ENCODE results near the gene ANKRD33. TPM values are rescaled to one million over a fixed set of nuclear protein-coding genes. Genes with fewer than 3 reads are reported as not detected.

ANKRD33 gene
- total and polyA plus RNA-seq, 2 of the 8 experiments (the other 6 are each of a cell fraction or from before 2014, with no cell fraction given), result 0.41 to 0.53 TPM

- no peaks in the 10 kb centered on the region for H3K79me2 ChIP-seq (ENCODE audit: control insufficient read depth in 1 of 2, insufficient read depth in 2 of 2, low read length in 2 of 2)
- no peak overlapping the region for H3K4me3 ChIP-seq (ENCODE audit: extremely low read depth in 1 of 4, insufficient read depth in 2 of 4, low read depth in 3 of 4, low read length in 4 of 4)
- H3K18ac ChIP-seq (ENCODE audit: extremely low read depth, low read length), result no peak overlapping the region
- no peak overlapping the region for H3K27ac ChIP-seq (ENCODE audit: low read depth, low read length)
- no peak overlapping the region for H2AK5ac ChIP-seq (ENCODE audit: low read depth, low read length)
- TF ChIP-seq POLR2A (IDR thresholded peaks at IDR 0.05; ENCODE audit: control extremely low read depth in 1 of 2, low read depth in 2 of 2, low read length in 2 of 2), result no peak
- TF ChIP-seq SP2 (IDR thresholded peaks at IDR 0.05; ENCODE audit: low read length), result no peak
- TF ChIP-seq TBP (IDR thresholded peaks at IDR 0.05; ENCODE audit: low read depth, low read length), result no peak
- no peak for TF ChIP-seq POU5F1 (IDR thresholded peaks at IDR 0.05; ENCODE audit: low read depth, low read length)
- TF ChIP-seq GTF2F1 (IDR thresholded peaks at IDR 0.05; ENCODE audit: borderline replicate concordance, low read depth, low read length), result no peak
- TF ChIP-seq EZH2 (IDR thresholded peaks at IDR 0.05; ENCODE audit: low read depth, low read length, severe bottlenecking), result no peak
- no peak for TF ChIP-seq RAD21 (IDR thresholded peaks at IDR 0.05 in 1 of 2, conservative IDR thresholded peaks at IDR 0.05 in 1 of 2; ENCODE audit: low read depth in 2 of 2, low read length in 2 of 2)
- TF ChIP-seq KDM1A (IDR thresholded peaks at IDR 0.05; ENCODE audit: borderline replicate concordance, low read length), result no peak
- no peak for TF ChIP-seq USF2 (IDR thresholded peaks at IDR 0.05; ENCODE audit: low read length)
- no peak for TF ChIP-seq FOSL1 (IDR thresholded peaks at IDR 0.05; ENCODE audit: insufficient read depth, low read depth, low read length)
- no peak for TF ChIP-seq SIX5 (IDR thresholded peaks at IDR 0.05; ENCODE audit: low read depth, low read length)
- TF ChIP-seq CEBPB (IDR thresholded peaks at IDR 0.05; ENCODE audit: low read depth, low read length), result no peak
- POLR2A ChIA-PET (ENCODE audit: partially characterized antibody), result interaction anchor here (1.7 to 2.3 kb wide), 3 partner anchors 10 to 18 kb away, joined by 3 to 9 read pairs (median 7); no protein-coding TSS in a partner anchor
- no peaks in the 10 kb centered on the region for H3K79me1 ChIP-seq (ENCODE audit: low read depth, low read length)
- no peak overlapping the region for H4K91ac ChIP-seq (replicated peaks; ENCODE audit: insufficient read length, low read length)
- H3K4me1 ChIP-seq (replicated peaks in 1 of 4; ENCODE audit: control insufficient read depth in 3 of 4, insufficient read depth in 4 of 4, low read length in 3 of 4), result peaks cover 4 to 22% (median 12%) of the 10 kb centered on the region in 4 experiments
- no peak overlapping the region for H2AFZ ChIP-seq (ENCODE audit: low read length)
- 89% methylated on average over 4 of the region's 4 CpGs; no CpG with 5 or more reads in 1 of the 2 experiments for WGBS, 2 experiments (ENCODE audit: extremely low coverage in 1 of 2, insufficient coverage in 1 of 2, insufficient read length in 1 of 2, insufficient replicate concordance in 2 of 2, low coverage in 1 of 2, low lambda C conversion rate in 2 of 2, missing lambda C conversion rate in 1 of 2)
- H4K20me1 ChIP-seq (replicated peaks in 1 of 2; ENCODE audit: control insufficient read depth in 1 of 2, insufficient read depth in 2 of 2, low read length in 2 of 2), result peaks cover 0 to 1% of the 10 kb centered on the region in 2 experiments
- no peak overlapping the region for H2BK120ac ChIP-seq (replicated peaks; ENCODE audit: low read depth, low read length)
- DNase-seq (ENCODE audit: low read depth in 1 of 2, low spot score in 2 of 2) (no peak), FAIRE-seq (no peak)
- peaks cover 0 to 8% (median 3%) of the 10 kb centered on the region in 4 experiments; a peak in 4 of 7 replicates for H3K27me3 ChIP-seq (replicated peaks in 1 of 4; ENCODE audit: control insufficient read depth in 3 of 4, extremely low read depth in 1 of 4, insufficient read depth in 3 of 4, low read length in 3 of 4)
- no peak overlapping the region for H3K14ac ChIP-seq (ENCODE audit: insufficient read length)
- H3K56ac ChIP-seq (replicated peaks; ENCODE audit: insufficient read length, low read depth, low read length), result no peak overlapping the region
- H2BK15ac ChIP-seq (ENCODE audit: low read length), result no peak overlapping the region
- no peak overlapping the region for H3K4ac ChIP-seq (replicated peaks; ENCODE audit: insufficient read length, low read depth, low read length)
- no peak overlapping the region for H3K4me2 ChIP-seq (ENCODE audit: insufficient read depth in 1 of 2, low read depth in 2 of 2, low read length in 2 of 2)
- no peaks in the 10 kb centered on the region for H3K9me3 ChIP-seq (ENCODE audit: insufficient read depth in 2 of 2, low read depth in 1 of 2, low read length in 1 of 2)
- CTCF ChIA-PET (ENCODE audit: partially characterized antibody), result interaction anchor here (0.7 to 10.6 kb wide), 31 partner anchors 8 to 453 kb away, joined by 3 to 139 read pairs (median 8); partner anchors contain the start of gene ANKRD33
- H3K9ac ChIP-seq (replicated peaks in 1 of 4; ENCODE audit: extremely low read depth in 1 of 4, low read depth in 3 of 4, low read length in 3 of 4), result no peak overlapping the region
- H4K5ac ChIP-seq (ENCODE audit: insufficient read length, low read depth, low read length), result no peak overlapping the region
- H2BK20ac ChIP-seq (ENCODE audit: low read length), result no peak overlapping the region
- H4K8ac ChIP-seq (ENCODE audit: extremely low read depth, insufficient read depth, low read length), result no peak overlapping the region
- 0 out of 2 replicates have a peak overlapping the region, but pooled peaks have one; percentile 0 for H2BK12ac ChIP-seq (ENCODE audit: low read depth, low read length)
- H3K23me2 ChIP-seq (ENCODE audit: low read depth, low read length), result peaks cover 3% of the 10 kb centered on the region; the same call in 1 of the 2 replicates
- H2BK5ac ChIP-seq (ENCODE audit: low read depth, low read length), result no peak overlapping the region
- H3K36me3 ChIP-seq (ENCODE audit: control insufficient read depth in 2 of 4, insufficient read depth in 4 of 4, low read length in 3 of 4), result no peaks in the 10 kb centered on the region
- no peak overlapping the region for H3K23ac ChIP-seq (ENCODE audit: insufficient read length)
Measured at GRCh38 chr12:51874486-51874885, 13.4 kb upstream of the ANKRD33 start.

Data from H1 (cell line).